ENCODE data around the gene ATP2B3. TPM values are rescaled to one million over a fixed set of nuclear protein-coding genes. Genes with fewer than 3 reads are reported as not detected.

ATP2B3 gene
- total RNA-seq, 1 experiment from 2014 or later, result 0.21 TPM

DNA sequence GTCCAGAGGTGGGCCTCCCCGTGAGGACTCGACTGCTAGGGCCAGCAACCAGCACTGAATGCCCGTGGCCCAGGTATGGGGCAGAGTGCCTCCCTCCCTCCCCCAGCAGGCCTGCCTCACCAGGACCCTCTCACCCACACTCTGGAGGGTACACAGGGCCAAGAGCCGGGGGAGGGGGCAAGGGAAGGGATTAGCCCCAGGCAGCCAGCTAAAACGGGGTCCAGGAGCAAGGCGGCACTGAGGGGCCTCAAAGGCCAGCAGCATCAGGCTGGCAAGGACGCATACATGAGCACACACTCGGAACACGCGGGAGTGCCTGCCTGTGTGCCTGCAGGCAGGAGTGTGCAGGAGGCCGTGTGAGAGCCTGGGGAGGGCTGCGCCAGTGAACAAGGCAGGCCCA, 111.2 kb downstream of the ATP2B3 start:
- no TSS peak for BruUV-seq (replicated peaks)
- CTCF ChIA-PET, result no interaction called here
- DNase-seq (ENCODE audit: low read depth, low spot score), result no peak

DNA sequence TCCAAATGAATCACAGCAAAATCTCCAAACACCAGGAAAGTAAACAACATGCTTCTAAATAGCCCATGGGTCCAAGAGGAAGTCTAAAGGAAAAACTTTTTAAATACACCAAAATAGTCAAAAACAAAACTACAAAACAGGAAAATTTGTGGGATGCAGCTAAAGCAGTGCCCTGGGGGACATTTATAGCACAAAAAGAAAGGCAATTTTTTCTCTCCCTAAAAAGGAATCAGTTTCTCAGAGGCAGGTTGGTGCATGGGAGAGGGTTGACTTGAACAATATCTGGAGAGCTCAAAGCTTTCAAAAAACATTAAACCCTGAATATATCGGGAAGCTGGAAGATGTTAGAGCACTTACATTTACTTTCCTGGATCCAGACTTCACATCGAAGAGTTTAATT, 113.9 kb downstream of the ATP2B3 start:
- TF ChIP-seq TCF7L2 (IDR thresholded peaks at IDR 0.05; ENCODE audit: low read depth, low read length) (no peak), POLR2AphosphoS5 (IDR thresholded peaks at IDR 0.05; ENCODE audit: low read depth, low read length) (no peak)
- TF ChIP-seq, protein P1, sequence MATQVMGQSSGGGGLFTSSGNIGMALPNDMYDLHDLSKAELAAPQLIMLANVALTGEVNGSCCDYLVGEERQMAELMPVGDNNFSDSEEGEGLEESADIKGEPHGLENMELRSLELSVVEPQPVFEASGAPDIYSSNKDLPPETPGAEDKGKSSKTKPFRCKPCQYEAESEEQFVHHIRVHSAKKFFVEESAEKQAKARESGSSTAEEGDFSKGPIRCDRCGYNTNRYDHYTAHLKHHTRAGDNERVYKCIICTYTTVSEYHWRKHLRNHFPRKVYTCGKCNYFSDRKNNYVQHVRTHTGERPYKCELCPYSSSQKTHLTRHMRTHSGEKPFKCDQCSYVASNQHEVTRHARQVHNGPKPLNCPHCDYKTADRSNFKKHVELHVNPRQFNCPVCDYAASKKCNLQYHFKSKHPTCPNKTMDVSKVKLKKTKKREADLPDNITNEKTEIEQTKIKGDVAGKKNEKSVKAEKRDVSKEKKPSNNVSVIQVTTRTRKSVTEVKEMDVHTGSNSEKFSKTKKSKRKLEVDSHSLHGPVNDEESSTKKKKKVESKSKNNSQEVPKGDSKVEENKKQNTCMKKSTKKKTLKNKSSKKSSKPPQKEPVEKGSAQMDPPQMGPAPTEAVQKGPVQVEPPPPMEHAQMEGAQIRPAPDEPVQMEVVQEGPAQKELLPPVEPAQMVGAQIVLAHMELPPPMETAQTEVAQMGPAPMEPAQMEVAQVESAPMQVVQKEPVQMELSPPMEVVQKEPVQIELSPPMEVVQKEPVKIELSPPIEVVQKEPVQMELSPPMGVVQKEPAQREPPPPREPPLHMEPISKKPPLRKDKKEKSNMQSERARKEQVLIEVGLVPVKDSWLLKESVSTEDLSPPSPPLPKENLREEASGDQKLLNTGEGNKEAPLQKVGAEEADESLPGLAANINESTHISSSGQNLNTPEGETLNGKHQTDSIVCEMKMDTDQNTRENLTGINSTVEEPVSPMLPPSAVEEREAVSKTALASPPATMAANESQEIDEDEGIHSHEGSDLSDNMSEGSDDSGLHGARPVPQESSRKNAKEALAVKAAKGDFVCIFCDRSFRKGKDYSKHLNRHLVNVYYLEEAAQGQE (IDR thresholded peaks at IDR 0.05; ENCODE audit: insufficient read depth in 1 of 2, low read depth in 2 of 2, low read length in 1 of 2), result no peak
- TF ChIP-seq, protein P2, sequence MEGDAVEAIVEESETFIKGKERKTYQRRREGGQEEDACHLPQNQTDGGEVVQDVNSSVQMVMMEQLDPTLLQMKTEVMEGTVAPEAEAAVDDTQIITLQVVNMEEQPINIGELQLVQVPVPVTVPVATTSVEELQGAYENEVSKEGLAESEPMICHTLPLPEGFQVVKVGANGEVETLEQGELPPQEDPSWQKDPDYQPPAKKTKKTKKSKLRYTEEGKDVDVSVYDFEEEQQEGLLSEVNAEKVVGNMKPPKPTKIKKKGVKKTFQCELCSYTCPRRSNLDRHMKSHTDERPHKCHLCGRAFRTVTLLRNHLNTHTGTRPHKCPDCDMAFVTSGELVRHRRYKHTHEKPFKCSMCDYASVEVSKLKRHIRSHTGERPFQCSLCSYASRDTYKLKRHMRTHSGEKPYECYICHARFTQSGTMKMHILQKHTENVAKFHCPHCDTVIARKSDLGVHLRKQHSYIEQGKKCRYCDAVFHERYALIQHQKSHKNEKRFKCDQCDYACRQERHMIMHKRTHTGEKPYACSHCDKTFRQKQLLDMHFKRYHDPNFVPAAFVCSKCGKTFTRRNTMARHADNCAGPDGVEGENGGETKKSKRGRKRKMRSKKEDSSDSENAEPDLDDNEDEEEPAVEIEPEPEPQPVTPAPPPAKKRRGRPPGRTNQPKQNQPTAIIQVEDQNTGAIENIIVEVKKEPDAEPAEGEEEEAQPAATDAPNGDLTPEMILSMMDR (IDR thresholded peaks at IDR 0.05), result no peak
- DNase-seq (ENCODE audit: low read depth, low spot score), result no peak
- H3K36me3 ChIP-seq (ENCODE audit: control insufficient read depth, insufficient read depth, low read length), result no peaks in the 10 kb centered on the region
- no peaks in the 10 kb centered on the region for H3K27me3 ChIP-seq (ENCODE audit: control insufficient read depth, insufficient read depth, low read length)
- H3K4me3 ChIP-seq (ENCODE audit: low read depth in 2 of 2, low read length in 2 of 2), result no peak overlapping the region
- in situ Hi-C loops (cut with HindIII; ENCODE audit: low pct_unique_long_range_greater_than_20kb, low sequenced_read_pairs) (no loop called here), intact Hi-C loops (cut with micrococcal nuclease; ENCODE audit: unreplicated experiment) (no loop called here)
- no TSS peak for BruUV-seq (replicated peaks)
- no peaks in the 10 kb centered on the region for H3K9me3 ChIP-seq (ENCODE audit: control insufficient read depth, insufficient read depth, low read depth, low read length)
- no peaks in the 10 kb centered on the region for H3K4me1 ChIP-seq (ENCODE audit: control insufficient read depth, insufficient read depth, low read length)
- no peak for ATAC-seq
- no peak overlapping the region for H3K27ac ChIP-seq (ENCODE audit: low read length)
- POLR2A ChIA-PET, result no interaction called here
- CTCF ChIA-PET, result interaction anchor here (0.7 kb wide), 1 partner anchor 77 kb away, joined by 3 read pairs; no protein-coding TSS in a partner anchor

More for the DNA sequence above, 111.2 kb downstream of the ATP2B3 start:
- Histone ChIP-seq H3K27ac (ENCODE audit: low read length) (no peak overlapping the region), H3K4me1 (ENCODE audit: control insufficient read depth, insufficient read depth, low read length) (no peaks in the 10 kb centered on the region), H3K27me3 (ENCODE audit: control insufficient read depth, insufficient read depth, low read length) (no peaks in the 10 kb centered on the region), H3K9me3 (ENCODE audit: control insufficient read depth, insufficient read depth, low read depth, low read length) (no peaks in the 10 kb centered on the region), H3K4me3 (ENCODE audit: low read depth in 2 of 2, low read length in 2 of 2) (no peak overlapping the region), H3K36me3 (ENCODE audit: control insufficient read depth, insufficient read depth, low read length) (no peaks in the 10 kb centered on the region)
- POLR2A ChIA-PET, result interaction anchor here (0.6 kb wide), 1 partner anchor 31 kb away, joined by 3 read pairs; no protein-coding TSS in a partner anchor
- TF ChIP-seq TCF7L2 (IDR thresholded peaks at IDR 0.05; ENCODE audit: low read depth, low read length) (no peak), POLR2AphosphoS5 (IDR thresholded peaks at IDR 0.05; ENCODE audit: low read depth, low read length) (no peak), SIN3A (IDR thresholded peaks at IDR 0.05; ENCODE audit: borderline replicate concordance, insufficient read depth, low read depth, low read length) (no peak)
- TF ChIP-seq, protein P2 (IDR thresholded peaks at IDR 0.05), result no peak
- in situ Hi-C loops (cut with HindIII; ENCODE audit: low pct_unique_long_range_greater_than_20kb, low sequenced_read_pairs), result no loop called here
- ATAC-seq, result no peak
- intact Hi-C loops (cut with micrococcal nuclease; ENCODE audit: unreplicated experiment), result no loop called here

All from Panc1 (cell line).